Loucy (cell line): ENCODE measurements around the gene ARL5A.

Source experiments
- CTCF ChIP-seq: fragments of 200-600 bp; sonication (generic); conservative IDR thresholded peaks from 2 replicates; pipeline ENCODE4 v1.5.1; 2014; ENCODE audit warnings: mild to moderate bottlenecking, antibody characterized with exemption, low read length
- EZH2phosphoT487 ChIP-seq: fragments of 200-600 bp; IDR thresholded peaks from 2 replicates; pipeline ENCODE4 v1.6.1; 2018; ENCODE audit warnings: antibody characterized with exemption, mild to moderate bottlenecking, moderate library complexity, borderline replicate concordance

GRCh38 chr2:151862700-151863099 is 34.5 kb upstream of the ARL5A start:
- no peak for TF ChIP-seq CTCF
- TF ChIP-seq EZH2phosphoT487, result no peak
